Gastroesophageal sphincter (tissue), 3 donors: Measurements from ENCODE around the gene XPA.

Source experiments
- EP300 ChIP-seq: sonication (generic); formaldehyde crosslinking; IDR thresholded peaks from one replicate; pipeline ENCODE4 v1.6.1; 2017; ENCODE audit warnings: antibody characterized with exemption, mild to moderate bottlenecking
- POLR2A ChIP-seq, 2 donors: fragments of 450-650 bp; IDR thresholded peaks; one replicate each; pipeline ENCODE4 v1.6.1; 2017; ENCODE audit warnings: antibody characterized with exemption in 2 of 2, mild to moderate bottlenecking in 2 of 2, moderate library complexity in 1 of 2
- TF ChIP-seq, protein P1 (sequence below), 4 experiments: fragments of 200-600 bp in 2 of 4; fragments of 450-650 bp in 2 of 4; sonication (generic) in 1 of 4; IDR thresholded peaks; one replicate each; pipeline ENCODE4 v1.5.1; 2017 to 2019; ENCODE audit warnings: antibody characterized with exemption in 4 of 4, mild to moderate bottlenecking in 2 of 4, moderate library complexity in 2 of 4

DNA sequence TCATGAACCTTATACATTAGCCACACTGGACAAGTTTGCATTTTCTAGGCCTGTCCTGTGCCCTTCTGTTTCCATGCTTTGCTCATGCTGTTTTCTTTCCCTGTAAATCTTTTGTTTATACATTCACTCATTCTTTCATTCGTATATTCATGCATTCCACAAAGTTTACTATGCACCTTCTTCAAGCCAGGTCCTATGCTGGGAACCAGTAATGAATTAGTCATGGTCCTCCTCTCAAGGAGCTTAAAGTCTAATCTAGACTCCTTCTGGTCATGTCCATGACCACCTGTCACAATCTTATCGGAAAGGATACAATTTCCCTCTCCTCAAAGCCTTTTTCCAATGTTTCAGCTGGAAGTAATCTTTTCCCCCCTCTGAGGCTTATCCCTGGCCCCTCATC, 9.1 kb upstream of the XPA start:
- TF ChIP-seq, protein P1, sequence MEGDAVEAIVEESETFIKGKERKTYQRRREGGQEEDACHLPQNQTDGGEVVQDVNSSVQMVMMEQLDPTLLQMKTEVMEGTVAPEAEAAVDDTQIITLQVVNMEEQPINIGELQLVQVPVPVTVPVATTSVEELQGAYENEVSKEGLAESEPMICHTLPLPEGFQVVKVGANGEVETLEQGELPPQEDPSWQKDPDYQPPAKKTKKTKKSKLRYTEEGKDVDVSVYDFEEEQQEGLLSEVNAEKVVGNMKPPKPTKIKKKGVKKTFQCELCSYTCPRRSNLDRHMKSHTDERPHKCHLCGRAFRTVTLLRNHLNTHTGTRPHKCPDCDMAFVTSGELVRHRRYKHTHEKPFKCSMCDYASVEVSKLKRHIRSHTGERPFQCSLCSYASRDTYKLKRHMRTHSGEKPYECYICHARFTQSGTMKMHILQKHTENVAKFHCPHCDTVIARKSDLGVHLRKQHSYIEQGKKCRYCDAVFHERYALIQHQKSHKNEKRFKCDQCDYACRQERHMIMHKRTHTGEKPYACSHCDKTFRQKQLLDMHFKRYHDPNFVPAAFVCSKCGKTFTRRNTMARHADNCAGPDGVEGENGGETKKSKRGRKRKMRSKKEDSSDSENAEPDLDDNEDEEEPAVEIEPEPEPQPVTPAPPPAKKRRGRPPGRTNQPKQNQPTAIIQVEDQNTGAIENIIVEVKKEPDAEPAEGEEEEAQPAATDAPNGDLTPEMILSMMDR (IDR thresholded peaks at IDR 0.05): no peak
- no peak for TF ChIP-seq EP300
- no peak for TF ChIP-seq POLR2A (IDR thresholded peaks at IDR 0.05)
